ENCODE data around the gene L1CAM. TPM values are rescaled to one million over a fixed set of nuclear protein-coding genes. Genes with fewer than 3 reads are reported as not detected.

The L1CAM gene
- total and polyA plus RNA-seq, 2 of the 8 experiments (the other 6 are each of a cell fraction or from before 2014, with no cell fraction given) = 11.0 to 43.0 TPM

GRCh38 chrX:153861151-153861550, 24.8 kb downstream of the L1CAM start:
- Histone ChIP-seq H3K36me3 (ENCODE audit: control insufficient read depth in 2 of 4, insufficient read depth in 4 of 4, low read length in 3 of 4) (peaks cover 0 to 5% (median 0%) of the 10 kb centered on the region in 4 experiments; a peak in 1 of 8 replicates), H3K14ac (ENCODE audit: insufficient read length) (no peak overlapping the region), H2AK5ac (ENCODE audit: low read depth, low read length) (no peak overlapping the region), H4K5ac (ENCODE audit: insufficient read length, low read depth, low read length) (no peak overlapping the region), H2BK20ac (ENCODE audit: low read length) (no peak overlapping the region), H3K4me2 (ENCODE audit: insufficient read depth in 1 of 2, low read depth in 2 of 2, low read length in 2 of 2) (no peak overlapping the region), H2BK120ac (replicated peaks; ENCODE audit: low read depth, low read length) (no peak overlapping the region), H4K8ac (ENCODE audit: extremely low read depth, insufficient read depth, low read length) (no peak overlapping the region), H3K23me2 (ENCODE audit: low read depth, low read length) (no peaks in the 10 kb centered on the region), H3K4me1 (replicated peaks in 1 of 4; ENCODE audit: control insufficient read depth in 3 of 4, insufficient read depth in 4 of 4, low read length in 3 of 4) (peaks cover 0 to 16% (median 0%) of the 10 kb centered on the region in 4 experiments; a peak in 3 of 7 replicates), H3K9me3 (ENCODE audit: insufficient read depth in 2 of 2, low read depth in 1 of 2, low read length in 1 of 2) (no peaks in the 10 kb centered on the region), H2AFZ (ENCODE audit: low read length) (no peak overlapping the region), H3K23ac (ENCODE audit: insufficient read length) (no peak overlapping the region), H4K20me1 (replicated peaks in 1 of 2; ENCODE audit: control insufficient read depth in 1 of 2, insufficient read depth in 2 of 2, low read length in 2 of 2) (no peaks in the 10 kb centered on the region), H3K9ac (replicated peaks in 1 of 4; ENCODE audit: extremely low read depth in 1 of 4, low read depth in 3 of 4, low read length in 3 of 4) (no peak overlapping the region), H3K56ac (replicated peaks; ENCODE audit: insufficient read length, low read depth, low read length) (no peak overlapping the region), H3K18ac (ENCODE audit: extremely low read depth, low read length) (no peak overlapping the region), H3K79me2 (ENCODE audit: control insufficient read depth in 1 of 2, insufficient read depth in 2 of 2, low read length in 2 of 2) (no peaks in the 10 kb centered on the region), H2BK12ac (ENCODE audit: low read depth, low read length) (no peak overlapping the region), H3K4me3 (ENCODE audit: extremely low read depth in 1 of 4, insufficient read depth in 2 of 4, low read depth in 3 of 4, low read length in 4 of 4) (no peak overlapping the region), H3K27me3 (replicated peaks in 1 of 4; ENCODE audit: control insufficient read depth in 3 of 4, extremely low read depth in 1 of 4, insufficient read depth in 3 of 4, low read length in 3 of 4) (no peaks in the 10 kb centered on the region; a peak in 1 of 7 replicates), H3K4ac (replicated peaks; ENCODE audit: insufficient read length, low read depth, low read length) (no peak overlapping the region), H2BK15ac (ENCODE audit: low read length) (no peak overlapping the region), H4K91ac (replicated peaks; ENCODE audit: insufficient read length, low read length) (no peak overlapping the region), H3K27ac (ENCODE audit: low read depth, low read length) (no peak overlapping the region), H2BK5ac (ENCODE audit: low read depth, low read length) (no peak overlapping the region), H3K79me1 (ENCODE audit: low read depth, low read length) (no peaks in the 10 kb centered on the region)
- DNase-seq (ENCODE audit: low read depth in 1 of 2, low spot score in 2 of 2) (no peak), FAIRE-seq (no peak)
- ChIA-PET POLR2A (ENCODE audit: partially characterized antibody) (interaction anchor here (1.0 to 1.7 kb wide), 3 partner anchors 25 to 107 kb away, joined by 3 to 4 read pairs (median 3); partner anchors contain the start of genes IDH3G, L1CAM and SSR4), CTCF (ENCODE audit: partially characterized antibody) (interaction anchor here (1.0 kb wide), 1 partner anchor 23 kb away, joined by 3 read pairs; no protein-coding TSS in a partner anchor)
- WGBS, 2 experiments (ENCODE audit: extremely low coverage in 1 of 2, insufficient coverage in 1 of 2, insufficient read length in 1 of 2, insufficient replicate concordance in 2 of 2, low coverage in 1 of 2, low lambda C conversion rate in 2 of 2, missing lambda C conversion rate in 1 of 2) = 100% methylated on average over 1 of the region's 10 CpGs; no CpG with 5 or more reads in 1 of the 2 experiments
- TF ChIP-seq, protein P1, sequence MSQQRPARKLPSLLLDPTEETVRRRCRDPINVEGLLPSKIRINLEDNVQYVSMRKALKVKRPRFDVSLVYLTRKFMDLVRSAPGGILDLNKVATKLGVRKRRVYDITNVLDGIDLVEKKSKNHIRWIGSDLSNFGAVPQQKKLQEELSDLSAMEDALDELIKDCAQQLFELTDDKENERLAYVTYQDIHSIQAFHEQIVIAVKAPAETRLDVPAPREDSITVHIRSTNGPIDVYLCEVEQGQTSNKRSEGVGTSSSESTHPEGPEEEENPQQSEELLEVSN (IDR thresholded peaks at IDR 0.05) = no peak
- TF ChIP-seq EZH2 (IDR thresholded peaks at IDR 0.05; ENCODE audit: low read depth, low read length, severe bottlenecking) (no peak), POLR2AphosphoS5 (IDR thresholded peaks at IDR 0.05; ENCODE audit: low read depth, low read length) (no peak)
